OCI-LY3 (cell line): Measurements from ENCODE around the gene FUZ.
A peak's percentile ranks its signal among the peaks of the same experiment; 100 is the strongest.

Source experiments
- CTCF ChIP-seq: fragments of 200-600, 300-600 bp; sonication (generic); IDR thresholded peaks from 2 replicates; pipeline ENCODE4 v1.5.1; 2014; ENCODE audit warnings: antibody characterized with exemption, low read length, low read depth
- EZH2phosphoT487 ChIP-seq: fragments of 200-600 bp; shearing (Covaris generic); IDR thresholded peaks from 2 replicates; pipeline ENCODE4 v1.6.1; 2018; ENCODE audit warnings: antibody characterized with exemption, mixed run types, low read depth

- TF ChIP-seq CTCF (peak; percentile 36), EZH2phosphoT487 (no peak)
These were observed 51.3 kb downstream of the FUZ start for GRCh38 chr19:49761625-49762311.
